ENCODE measurements around the gene SPATS2L.

SPATS2L gene

DNA sequence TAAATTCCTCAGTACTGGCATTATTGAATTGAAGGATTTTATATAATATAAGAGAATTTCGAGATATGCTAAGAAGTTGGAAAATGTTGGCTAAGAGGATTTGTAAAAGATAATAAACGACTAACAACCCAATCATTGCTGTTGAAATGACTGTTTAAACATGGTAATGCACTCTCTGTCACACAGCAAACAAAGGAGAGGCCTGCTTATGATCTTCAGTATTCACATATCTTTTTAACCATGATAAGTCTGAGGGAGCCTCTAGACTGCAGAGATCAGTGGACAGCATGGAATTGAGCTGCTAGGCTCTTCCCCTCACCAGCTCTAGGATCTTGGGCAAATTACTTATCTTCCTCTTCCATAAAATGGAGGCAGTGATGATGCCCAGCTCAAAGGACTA, 200.7 kb downstream of the SPATS2L start:
- in situ Hi-C loops (cut with HindIII; ENCODE audit: low sequenced_read_pairs), result no loop called here
- H3K4me3 ChIP-seq (ENCODE audit: low read depth, low read length), result no peak overlapping the region
- TF ChIP-seq, protein P1, sequence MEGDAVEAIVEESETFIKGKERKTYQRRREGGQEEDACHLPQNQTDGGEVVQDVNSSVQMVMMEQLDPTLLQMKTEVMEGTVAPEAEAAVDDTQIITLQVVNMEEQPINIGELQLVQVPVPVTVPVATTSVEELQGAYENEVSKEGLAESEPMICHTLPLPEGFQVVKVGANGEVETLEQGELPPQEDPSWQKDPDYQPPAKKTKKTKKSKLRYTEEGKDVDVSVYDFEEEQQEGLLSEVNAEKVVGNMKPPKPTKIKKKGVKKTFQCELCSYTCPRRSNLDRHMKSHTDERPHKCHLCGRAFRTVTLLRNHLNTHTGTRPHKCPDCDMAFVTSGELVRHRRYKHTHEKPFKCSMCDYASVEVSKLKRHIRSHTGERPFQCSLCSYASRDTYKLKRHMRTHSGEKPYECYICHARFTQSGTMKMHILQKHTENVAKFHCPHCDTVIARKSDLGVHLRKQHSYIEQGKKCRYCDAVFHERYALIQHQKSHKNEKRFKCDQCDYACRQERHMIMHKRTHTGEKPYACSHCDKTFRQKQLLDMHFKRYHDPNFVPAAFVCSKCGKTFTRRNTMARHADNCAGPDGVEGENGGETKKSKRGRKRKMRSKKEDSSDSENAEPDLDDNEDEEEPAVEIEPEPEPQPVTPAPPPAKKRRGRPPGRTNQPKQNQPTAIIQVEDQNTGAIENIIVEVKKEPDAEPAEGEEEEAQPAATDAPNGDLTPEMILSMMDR (IDR thresholded peaks at IDR 0.05; ENCODE audit: low read depth, low read length, missing control alignments), result no peak
- no peak for DNase-seq (ENCODE audit: low read depth)

GRCh38 chr2:200509235-200509611, 202.7 kb downstream of the SPATS2L start:
- H3K4me3 ChIP-seq (ENCODE audit: low read depth, low read length), result peak overlapping the region; percentile 76
- no peak for DNase-seq (ENCODE audit: low read depth)
- TF ChIP-seq, protein P1 (IDR thresholded peaks at IDR 0.05; ENCODE audit: low read depth, low read length, missing control alignments), result no peak
- in situ Hi-C loops (cut with HindIII; ENCODE audit: low sequenced_read_pairs), result no loop called here

DNA sequence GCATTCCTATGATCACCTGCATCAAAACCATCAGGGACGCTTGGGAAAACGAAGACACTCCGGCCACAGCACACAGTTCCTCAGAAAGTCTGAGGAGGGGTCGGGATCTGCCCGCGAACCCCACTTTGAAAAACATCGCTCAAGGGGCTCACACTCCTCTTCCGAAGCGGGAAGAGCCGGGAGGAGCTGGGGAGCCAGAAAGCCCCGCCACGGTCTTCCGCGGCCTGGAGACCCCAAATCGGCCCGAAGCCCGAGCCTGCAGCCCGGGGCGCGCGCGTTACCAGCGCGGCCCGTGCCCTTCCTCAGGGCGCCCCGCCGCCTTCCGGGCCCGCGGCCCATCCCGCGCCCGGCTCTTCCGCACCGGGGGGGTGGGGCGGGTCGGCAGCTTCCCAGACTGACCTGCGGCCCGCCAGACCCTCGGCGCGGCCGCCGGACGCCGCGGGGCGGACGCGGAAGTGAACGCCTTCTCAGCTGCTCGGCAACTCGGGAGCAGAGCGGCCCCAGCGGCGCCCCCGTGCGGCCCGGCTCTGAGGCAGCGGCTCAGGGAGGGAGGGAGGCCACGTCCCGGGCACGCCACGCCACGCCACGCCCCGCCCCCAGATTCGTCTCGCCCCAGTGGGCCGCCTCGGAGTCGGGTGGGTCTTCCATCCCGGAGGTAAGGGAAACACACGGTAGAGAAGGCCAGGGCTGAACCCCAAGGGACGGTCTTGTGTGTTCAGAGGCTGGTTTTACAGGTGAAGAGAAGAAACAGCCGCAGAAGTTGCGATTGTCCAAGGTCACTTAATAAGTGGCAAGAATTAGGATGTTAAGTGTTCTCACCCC, 203.3 kb downstream of the SPATS2L start, which contains the start of gene KCTD18:
Gene KCTD18 (minus strand): TSS at position 457 of the 822 bp plus-strand sequence. CDS start 3,052 bp downstream, outside the sequence.
- TF ChIP-seq, protein P1 (IDR thresholded peaks at IDR 0.05; ENCODE audit: low read depth, low read length, missing control alignments), result peak; percentile 74
- peak; percentile 44 for DNase-seq (ENCODE audit: low read depth)
- in situ Hi-C loops (cut with HindIII; ENCODE audit: low sequenced_read_pairs), result no loop called here
- H3K4me3 ChIP-seq (ENCODE audit: low read depth, low read length), result peak within 1 kb of the TSS; percentile 76

GRCh38 chr2:200515155-200515554, 208.7 kb downstream of the SPATS2L start:
- TF ChIP-seq, protein P1 (IDR thresholded peaks at IDR 0.05; ENCODE audit: low read depth, low read length, missing control alignments), result no peak
- in situ Hi-C loops (cut with HindIII; ENCODE audit: low sequenced_read_pairs), result no loop called here
- no peak for DNase-seq (ENCODE audit: low read depth)
- H3K4me3 ChIP-seq (ENCODE audit: low read depth, low read length), result no peak overlapping the region

GRCh38 chr2:200523158-200523557, 216.7 kb downstream of the SPATS2L start:
- in situ Hi-C loops (cut with HindIII; ENCODE audit: low sequenced_read_pairs), result no loop called here
- H3K4me3 ChIP-seq (ENCODE audit: low read depth, low read length), result no peak overlapping the region
- TF ChIP-seq, protein P1 (IDR thresholded peaks at IDR 0.05; ENCODE audit: low read depth, low read length, missing control alignments), result no peak
- DNase-seq (ENCODE audit: low read depth), result no peak

DNA sequence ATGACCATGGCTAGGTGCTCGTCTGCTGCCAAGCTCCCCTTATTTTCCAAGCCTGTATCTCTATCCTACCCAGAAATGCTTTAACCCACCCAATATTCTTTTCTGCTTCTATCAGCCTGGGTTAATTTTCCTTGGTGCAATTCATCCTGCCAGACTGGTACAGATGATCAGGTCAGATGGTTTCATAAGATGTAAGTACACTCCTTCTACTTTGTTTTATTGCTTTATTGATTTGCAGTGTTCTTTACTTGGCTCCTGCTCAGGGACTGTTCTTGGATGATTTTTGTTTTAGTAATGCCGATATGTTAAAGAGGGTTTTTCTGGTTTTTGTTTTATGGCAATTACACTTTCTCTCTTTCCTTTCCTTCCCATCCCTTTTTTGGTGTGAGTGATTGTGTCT, 217.1 kb downstream of the SPATS2L start:
- H3K4me3 ChIP-seq (ENCODE audit: low read depth, low read length), result no peak overlapping the region
- DNase-seq (ENCODE audit: low read depth), result no peak
- in situ Hi-C loops (cut with HindIII; ENCODE audit: low sequenced_read_pairs), result no loop called here
- TF ChIP-seq, protein P1 (IDR thresholded peaks at IDR 0.05; ENCODE audit: low read depth, low read length, missing control alignments), result no peak

All from astrocyte of the cerebellum (primary cell).